ENCODE results near the gene MYO5B. TPM values are rescaled to one million over a fixed set of nuclear protein-coding genes. Genes with fewer than 3 reads are reported as not detected.

MYO5B gene
- total and polyA plus RNA-seq, 10 of the 15 experiments (the other 5 are each of a cell fraction or from before 2014, with no cell fraction given): 2.5 to 4.5 (median 3.3) TPM

DNA sequence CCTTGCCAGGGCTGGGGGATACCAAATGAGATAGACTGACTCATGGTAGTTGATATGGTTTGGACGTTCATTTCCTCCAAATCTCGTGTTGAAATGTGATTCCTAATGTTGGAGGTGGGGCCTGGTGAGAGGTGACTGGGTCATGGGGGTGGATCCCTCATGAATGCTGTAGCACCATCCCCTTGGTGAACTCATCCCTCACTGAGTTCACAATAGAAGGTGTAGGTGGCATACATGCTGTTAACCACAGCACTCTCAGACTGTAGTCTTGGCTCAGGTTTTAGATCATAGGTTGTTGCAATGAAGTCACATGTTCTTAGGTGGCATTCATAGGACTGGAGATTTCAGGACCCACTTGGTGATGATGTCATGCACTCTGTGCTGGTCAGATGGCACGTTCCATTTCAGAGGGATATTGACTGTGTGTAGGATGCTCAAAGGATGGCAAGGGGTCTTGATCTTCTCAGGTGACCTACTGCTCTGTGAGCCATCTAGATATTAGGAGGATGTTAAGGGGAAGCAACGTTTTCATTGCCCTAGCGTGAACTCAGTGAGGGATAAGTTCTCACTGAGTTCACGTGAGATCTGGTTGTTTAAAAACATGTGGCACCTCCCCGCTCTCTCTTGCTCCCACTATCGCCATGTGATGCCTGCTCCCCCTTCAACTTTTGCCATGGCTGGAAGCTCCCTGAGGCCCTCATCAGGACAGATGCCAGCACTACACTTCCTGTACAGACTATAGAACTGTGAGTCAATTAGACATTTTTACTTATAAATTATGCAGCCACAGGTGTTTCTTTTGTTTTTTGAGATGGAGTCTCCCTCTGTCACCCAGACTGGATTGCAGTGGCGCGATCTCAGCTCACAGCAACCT is 307.8 kb downstream of the MYO5B start:
- RAD21 ChIA-PET (ENCODE audit: unreplicated experiment): no interaction called here
- Histone ChIP-seq H3K4me3 (no peak overlapping the region), H3K27ac (ENCODE audit: control insufficient read depth, insufficient read depth) (no peak overlapping the region), H3K9ac (ENCODE audit: control insufficient read depth, insufficient read depth, low read length) (no peak overlapping the region), H4K20me1 (ENCODE audit: control insufficient read depth, insufficient read depth) (no peaks in the 10 kb centered on the region), H3K27me3 (replicated peaks in 1 of 2; ENCODE audit: control insufficient read depth in 2 of 2, insufficient read depth in 2 of 2, low read length in 1 of 2) (peaks cover 0 to 3% of the 10 kb centered on the region in 2 experiments; a peak in 1 of 4 replicates), H3K9me3 (replicated peaks; ENCODE audit: control insufficient read depth, insufficient read depth, low read length) (no peaks in the 10 kb centered on the region), H3K4me2 (ENCODE audit: control insufficient read depth, insufficient read depth) (no peak overlapping the region), H3K79me2 (ENCODE audit: control insufficient read depth, insufficient read depth, low read length) (no peaks in the 10 kb centered on the region), H3K36me3 (ENCODE audit: control insufficient read depth in 2 of 2, insufficient read depth in 2 of 2, low read length in 1 of 2) (no peaks in the 10 kb centered on the region), H3K4me1 (ENCODE audit: control insufficient read depth, insufficient read depth, low read length) (no peaks in the 10 kb centered on the region), H2AFZ (ENCODE audit: control insufficient read depth, low read depth, low read length) (no peak overlapping the region)
- no TSS peak for BruUV-seq (replicated peaks)
- SMC1A ChIA-PET (ENCODE audit: uncharacterized antibody, unreplicated experiment): no interaction called here
- DNase-seq (ENCODE audit: low read depth, low spot score) (no peak), ATAC-seq (no peak), FAIRE-seq (no peak)
- POLR2A ChIA-PET: no interaction called here
- in situ Hi-C loops (cut with MboI) (no loop called here), intact Hi-C loops (cut with micrococcal nuclease; ENCODE audit: unreplicated experiment) (no loop called here)
- WGBS (ENCODE audit: insufficient coverage, insufficient replicate concordance, low lambda C conversion rate, missing lambda C conversion rate): 29% methylated on average over 10 of the region's 10 CpGs
- no peak for TF ChIP-seq HDGF (IDR thresholded peaks at IDR 0.05)
- TF ChIP-seq ATF7 (IDR thresholded peaks at IDR 0.05; ENCODE audit: low read depth): peak; percentile 35; the same call in 1 of the 2 replicates
- TF ChIP-seq RAD21 (IDR thresholded peaks at IDR 0.05; ENCODE audit: insufficient read depth, low read depth, low read length): peak; percentile 27; the same call in 1 of the 2 replicates
- CTCF ChIA-PET: no interaction called here

DNA sequence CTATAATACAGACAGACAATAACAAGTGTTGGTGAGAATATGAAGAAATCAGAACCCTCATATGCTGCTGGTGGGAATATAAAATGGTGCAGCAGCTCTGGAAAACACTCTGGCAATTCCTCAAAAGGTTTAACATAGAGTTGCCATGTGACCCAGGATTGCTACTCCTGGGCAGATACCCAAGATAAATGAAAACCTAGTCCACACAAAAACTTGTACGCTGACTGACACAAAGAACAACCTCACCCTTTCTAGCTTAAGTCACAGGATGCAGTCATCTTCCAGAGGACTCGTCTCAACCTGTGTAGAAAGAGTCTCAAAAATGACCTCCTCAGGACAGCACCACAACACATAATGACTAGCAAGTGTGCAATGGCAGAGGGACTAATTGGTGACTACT is 310.0 kb downstream of the MYO5B start:
- H3K4me1 ChIP-seq (ENCODE audit: control insufficient read depth, insufficient read depth, low read length): no peaks in the 10 kb centered on the region
- 0% methylated on average over 2 of the region's 2 CpGs for WGBS (ENCODE audit: insufficient coverage, insufficient replicate concordance, low lambda C conversion rate, missing lambda C conversion rate)
- ChIA-PET CTCF (no interaction called here), RAD21 (ENCODE audit: unreplicated experiment) (no interaction called here), SMC1A (ENCODE audit: uncharacterized antibody, unreplicated experiment) (no interaction called here), POLR2A (no interaction called here)
- DNase-seq (ENCODE audit: low read depth, low spot score) (no peak), ATAC-seq (no peak), FAIRE-seq (no peak)
- H3K79me2 ChIP-seq (ENCODE audit: control insufficient read depth, insufficient read depth, low read length): no peaks in the 10 kb centered on the region
- no peak overlapping the region for H3K27ac ChIP-seq (ENCODE audit: control insufficient read depth, insufficient read depth)
- peaks cover 0 to 3% of the 10 kb centered on the region in 2 experiments; a peak in 2 of 4 replicates for H3K27me3 ChIP-seq (replicated peaks in 1 of 2; ENCODE audit: control insufficient read depth in 2 of 2, insufficient read depth in 2 of 2, low read length in 1 of 2)
- BruUV-seq (replicated peaks): no TSS peak
- no peak overlapping the region for H2AFZ ChIP-seq (ENCODE audit: control insufficient read depth, low read depth, low read length)
- H3K4me3 ChIP-seq: no peak overlapping the region
- no peak overlapping the region for H3K4me2 ChIP-seq (ENCODE audit: control insufficient read depth, insufficient read depth)
- no peaks in the 10 kb centered on the region for H3K36me3 ChIP-seq (ENCODE audit: control insufficient read depth in 2 of 2, insufficient read depth in 2 of 2, low read length in 1 of 2)
- intact Hi-C loops (cut with micrococcal nuclease; ENCODE audit: unreplicated experiment): no loop called here
- H3K9me3 ChIP-seq (replicated peaks; ENCODE audit: control insufficient read depth, insufficient read depth, low read length): no peaks in the 10 kb centered on the region
- no peak overlapping the region for H3K9ac ChIP-seq (ENCODE audit: control insufficient read depth, insufficient read depth, low read length)
- in situ Hi-C loops (cut with MboI): no loop called here
- no peaks in the 10 kb centered on the region for H4K20me1 ChIP-seq (ENCODE audit: control insufficient read depth, insufficient read depth)
- no peak for TF ChIP-seq E2F8 (IDR thresholded peaks at IDR 0.05; ENCODE audit: low read depth, partially characterized antibody)
- TF ChIP-seq SRF (IDR thresholded peaks at IDR 0.05; ENCODE audit: low read depth in 2 of 2, low read length in 2 of 2): no peak
- TF ChIP-seq, protein P1, sequence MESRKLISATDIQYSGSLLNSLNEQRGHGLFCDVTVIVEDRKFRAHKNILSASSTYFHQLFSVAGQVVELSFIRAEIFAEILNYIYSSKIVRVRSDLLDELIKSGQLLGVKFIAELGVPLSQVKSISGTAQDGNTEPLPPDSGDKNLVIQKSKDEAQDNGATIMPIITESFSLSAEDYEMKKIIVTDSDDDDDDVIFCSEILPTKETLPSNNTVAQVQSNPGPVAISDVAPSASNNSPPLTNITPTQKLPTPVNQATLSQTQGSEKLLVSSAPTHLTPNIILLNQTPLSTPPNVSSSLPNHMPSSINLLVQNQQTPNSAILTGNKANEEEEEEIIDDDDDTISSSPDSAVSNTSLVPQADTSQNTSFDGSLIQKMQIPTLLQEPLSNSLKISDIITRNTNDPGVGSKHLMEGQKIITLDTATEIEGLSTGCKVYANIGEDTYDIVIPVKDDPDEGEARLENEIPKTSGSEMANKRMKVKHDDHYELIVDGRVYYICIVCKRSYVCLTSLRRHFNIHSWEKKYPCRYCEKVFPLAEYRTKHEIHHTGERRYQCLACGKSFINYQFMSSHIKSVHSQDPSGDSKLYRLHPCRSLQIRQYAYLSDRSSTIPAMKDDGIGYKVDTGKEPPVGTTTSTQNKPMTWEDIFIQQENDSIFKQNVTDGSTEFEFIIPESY (IDR thresholded peaks at IDR 0.05): no peak
- no peak for TF ChIP-seq WRNIP1 (IDR thresholded peaks at IDR 0.05; ENCODE audit: borderline replicate concordance, low read depth, low read length)
- no peak for TF ChIP-seq JUND (IDR thresholded peaks at IDR 0.05; ENCODE audit: low read depth, low read length)
- no peak for TF ChIP-seq ASH2L (IDR thresholded peaks at IDR 0.05; ENCODE audit: borderline replicate concordance, low read depth)
- no peak for TF ChIP-seq ZNF217 (IDR thresholded peaks at IDR 0.05)
- TF ChIP-seq BHLHE40 (IDR thresholded peaks at IDR 0.05; ENCODE audit: borderline replicate concordance in 1 of 2, low read depth in 2 of 2, low read length in 1 of 2): no peak
- TF ChIP-seq POLR2A (IDR thresholded peaks at IDR 0.05; ENCODE audit: low read depth, low read length): no peak
